Activated CD4-positive, alpha-beta memory T cell treated with anti-CD3 and anti-CD28 coated beads for 36 hours (primary cell): Measurements from ENCODE around the gene RGS9. TPM values are rescaled to one million over a fixed set of nuclear protein-coding genes. Genes with fewer than 3 reads are reported as not detected.

Experiments
- CTCF ChIA-PET: fragments of 350-600 bp; sonication (Branson Sonifier 250); formaldehyde crosslinking; loops from one replicate; lab custom pipeline; 2021; ENCODE audit warnings: antibody characterized with exemption, inconsistent platforms; lab: Charles Lee
- POLR2A ChIA-PET: fragments of 350-600 bp; sonication (Branson Sonifier 250); formaldehyde crosslinking; loops from one replicate; lab custom pipeline; 2021; ENCODE audit warnings: antibody characterized with exemption; lab: Charles Lee
- DNase-seq: peaks from one replicate; pipeline ENCODE4 v3.0.0-alpha.2; 2020
- H3K27ac Mint-ChIP-seq: one replicate; pipeline ENCODE4 v1.8.0; 2021; ENCODE audit warnings: mixed read lengths
- H3K27me3 Mint-ChIP-seq: one replicate; pipeline ENCODE4 v1.8.0; 2021; ENCODE audit warnings: mixed read lengths
- H3K36me3 Mint-ChIP-seq: one replicate; pipeline ENCODE4 v1.8.0; 2021; ENCODE audit warnings: mixed read lengths
- H3K4me1 Mint-ChIP-seq: one replicate; pipeline ENCODE4 v1.8.0; 2021; ENCODE audit warnings: low read depth, mixed read lengths
- H3K4me3 Mint-ChIP-seq: one replicate; pipeline ENCODE4 v1.8.0; 2021; ENCODE audit warnings: mild to moderate bottlenecking, mixed read lengths
- H3K9me3 Mint-ChIP-seq: one replicate; pipeline ENCODE4 v1.8.0; 2021; ENCODE audit warnings: mixed read lengths
- intact Hi-C: fragments of 100-400 bp; cut with micrococcal nuclease; formaldehyde crosslinking; loops from one replicate; pipeline ENCODE4 v1.15.1; 2023
- total RNA-seq, 2 experiments: library from RNA; stranded (reverse); gene quantifications; one replicate each; pipeline ENCODE4 v1.2.3, GENCODE V29; 2021

Gene RGS9
- total RNA-seq, 2 experiments from 2014 or later, result 6.4 to 8.7 TPM

DNA sequence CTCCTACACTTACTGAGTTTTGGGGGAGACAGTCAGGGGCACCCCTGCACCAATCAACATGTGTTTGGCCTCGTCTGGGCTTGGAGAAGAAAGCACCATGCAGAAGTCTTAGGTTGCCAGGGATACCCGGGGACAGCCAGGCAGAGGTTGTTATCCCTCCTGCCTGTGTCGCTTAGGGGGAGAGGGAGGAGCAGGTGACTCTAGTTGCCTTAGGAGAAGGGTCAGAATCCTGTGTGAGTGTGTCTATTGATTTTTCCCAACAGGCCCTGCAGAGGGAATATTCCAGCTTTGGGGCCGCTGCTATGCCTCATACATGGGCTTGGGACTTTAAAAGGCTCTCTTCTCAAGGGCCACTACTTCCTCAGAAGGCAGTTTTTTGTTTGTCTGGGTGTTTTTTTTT is 89.1 kb downstream of the RGS9 start:
- Mint-ChIP-seq H3K36me3 (no peaks in the 10 kb centered on the region), H3K4me3 (no peak overlapping the region), H3K27me3 (peaks cover 15% of the 10 kb centered on the region), H3K4me1 (peaks cover 34% of the 10 kb centered on the region), H3K9me3 (no peaks in the 10 kb centered on the region), H3K27ac (no peak overlapping the region)
- ChIA-PET POLR2A (no interaction called here), CTCF (no interaction called here)
- no peak for DNase-seq
- intact Hi-C loops, result no loop called here

DNA sequence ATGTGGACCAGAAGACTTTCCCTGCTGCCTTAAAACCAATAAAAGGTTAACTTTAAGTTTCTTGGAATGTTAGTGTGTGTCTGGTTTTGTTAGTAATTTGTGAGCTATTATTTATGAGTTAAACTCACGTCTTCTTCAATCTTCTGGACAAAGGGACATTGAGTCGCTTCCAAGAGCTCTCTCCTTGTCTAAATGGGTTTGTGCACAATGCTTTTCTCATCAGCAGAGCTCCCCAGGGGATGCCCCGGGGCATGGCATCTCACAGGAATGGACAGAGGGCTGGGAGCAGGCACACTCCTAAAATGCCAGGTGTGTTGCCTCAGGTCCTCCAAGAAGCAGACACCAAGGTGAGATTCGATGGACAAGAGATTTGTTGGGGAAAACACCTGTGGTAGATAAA is 90.5 kb downstream of the RGS9 start:
- intact Hi-C loops, result no loop called here
- Mint-ChIP-seq H3K36me3 (no peaks in the 10 kb centered on the region), H3K9me3 (no peaks in the 10 kb centered on the region), H3K27ac (no peak overlapping the region), H3K27me3 (peaks cover 15% of the 10 kb centered on the region), H3K4me1 (peaks cover 39% of the 10 kb centered on the region), H3K4me3 (no peak overlapping the region)
- POLR2A ChIA-PET, result no interaction called here
- no peak for DNase-seq
- CTCF ChIA-PET, result no interaction called here

DNA sequence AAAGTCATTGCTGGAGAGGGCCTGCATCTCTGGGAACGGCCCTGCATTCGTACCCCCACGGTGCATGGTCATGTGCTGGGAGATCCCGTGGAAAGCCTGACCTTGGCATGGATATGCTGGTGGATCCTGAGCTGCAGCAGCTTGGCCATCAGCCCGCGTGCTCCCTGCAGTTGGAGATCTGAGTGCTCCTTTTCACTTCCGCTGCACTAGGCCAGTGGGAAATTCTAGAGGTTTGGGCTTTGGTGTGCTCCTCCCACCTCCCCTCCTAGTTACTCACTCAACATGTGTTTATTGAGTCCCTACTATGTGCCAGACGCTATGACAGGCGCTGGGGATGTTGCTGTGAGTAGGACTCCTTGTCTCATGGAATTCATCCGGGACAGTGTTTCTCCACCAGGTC is 91.1 kb downstream of the RGS9 start:
- Mint-ChIP-seq H3K36me3 (no peaks in the 10 kb centered on the region), H3K9me3 (no peaks in the 10 kb centered on the region), H3K27ac (peak overlapping the region; percentile 93), H3K4me1 (peaks cover 39% of the 10 kb centered on the region), H3K27me3 (peaks cover 15% of the 10 kb centered on the region), H3K4me3 (peak overlapping the region; percentile 38)
- DNase-seq, result no peak
- intact Hi-C loops, result no loop called here
- CTCF ChIA-PET, result interaction anchor here (0.6 to 5.5 kb wide), 6 partner anchors 30 to 936 kb away, joined by 3 to 74 read pairs (median 4); no protein-coding TSS in a partner anchor
- POLR2A ChIA-PET, result interaction anchor here (0.6 to 1.5 kb wide), 3 partner anchors 46 to 761 kb away, joined by 4 to 14 read pairs (median 5); no protein-coding TSS in a partner anchor

- intact Hi-C loops, result loop anchor here (1.0 kb wide), 7 partner anchors 33 to 571 kb away; no protein-coding TSS in a partner anchor
- peaks cover 39% of the 10 kb centered on the region for H3K4me1 Mint-ChIP-seq
- CTCF ChIA-PET, result interaction anchor here (0.6 to 5.5 kb wide), 12 partner anchors 31 to 935 kb away, joined by 3 to 74 read pairs (median 4); partner anchors contain the start of gene LRRC37A3
- POLR2A ChIA-PET, result interaction anchor here (0.6 to 1.5 kb wide), 5 partner anchors 47 to 761 kb away, joined by 3 to 14 read pairs (median 5); no protein-coding TSS in a partner anchor
- peak; percentile 76 for DNase-seq
- peak overlapping the region; percentile 93 for H3K27ac Mint-ChIP-seq
- peak overlapping the region; percentile 38 for H3K4me3 Mint-ChIP-seq
- H3K9me3 Mint-ChIP-seq, result no peaks in the 10 kb centered on the region
- peaks cover 15% of the 10 kb centered on the region for H3K27me3 Mint-ChIP-seq
- no peaks in the 10 kb centered on the region for H3K36me3 Mint-ChIP-seq
Measured at GRCh38 chr17:65228734-65229620, 91.8 kb downstream of the RGS9 start.

- DNase-seq, result peak; percentile 24
- ChIA-PET CTCF (interaction anchor here (0.9 to 5.5 kb wide), 9 partner anchors 33 to 935 kb away, joined by 3 to 74 read pairs (median 6); partner anchors contain the start of gene LRRC37A3), POLR2A (interaction anchor here (0.5 to 1.5 kb wide), 5 partner anchors 26 to 427 kb away, joined by 3 to 14 read pairs (median 5); no protein-coding TSS in a partner anchor)
- Mint-ChIP-seq H3K36me3 (no peaks in the 10 kb centered on the region), H3K27ac (peak overlapping the region; percentile 93), H3K27me3 (peaks cover 15% of the 10 kb centered on the region), H3K9me3 (no peaks in the 10 kb centered on the region), H3K4me1 (peaks cover 39% of the 10 kb centered on the region), H3K4me3 (no peak overlapping the region)
- intact Hi-C loops, result loop anchor here (1.0 kb wide), 7 partner anchors 33 to 571 kb away; no protein-coding TSS in a partner anchor
Measured at GRCh38 chr17:65229621-65229995, 92.4 kb downstream of the RGS9 start.

DNA sequence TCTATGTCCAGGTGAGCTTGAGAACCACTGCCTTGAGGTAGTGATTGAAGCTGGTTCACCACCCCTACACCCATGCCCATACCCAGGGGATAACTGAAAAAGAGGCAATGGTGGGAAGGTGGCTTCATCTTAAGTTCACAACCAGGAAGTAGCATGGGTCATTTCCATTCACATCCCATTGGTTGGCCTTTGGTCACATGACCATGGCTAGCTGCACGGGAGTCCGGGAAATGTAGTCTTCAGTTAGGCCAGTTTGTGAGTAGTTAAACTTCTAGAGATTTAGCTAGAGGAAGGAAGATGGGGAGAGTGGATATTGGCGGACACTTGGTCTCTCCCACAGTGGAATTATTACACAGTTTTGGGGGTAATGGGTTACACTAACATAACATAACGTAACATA is 92.9 kb downstream of the RGS9 start:
- H3K4me3 Mint-ChIP-seq, result no peak overlapping the region
- H3K27me3 Mint-ChIP-seq, result peaks cover 15% of the 10 kb centered on the region
- no peaks in the 10 kb centered on the region for H3K9me3 Mint-ChIP-seq
- CTCF ChIA-PET, result interaction anchor here (1.1 to 5.5 kb wide), 7 partner anchors 33 to 934 kb away, joined by 3 to 74 read pairs (median 25); partner anchors contain the start of gene LRRC37A3
- H3K27ac Mint-ChIP-seq, result peak overlapping the region; percentile 93
- no peaks in the 10 kb centered on the region for H3K36me3 Mint-ChIP-seq
- intact Hi-C loops, result loop anchor here (2.0 to 10.0 kb wide), 2 partner anchors 331 to 755 kb away; partner anchors contain the start of gene AXIN2
- peaks cover 40% of the 10 kb centered on the region for H3K4me1 Mint-ChIP-seq
- DNase-seq, result peak; percentile 16
- POLR2A ChIA-PET, result interaction anchor here (0.5 kb wide), 1 partner anchor 27 kb away, joined by 3 read pairs; no protein-coding TSS in a partner anchor

DNA sequence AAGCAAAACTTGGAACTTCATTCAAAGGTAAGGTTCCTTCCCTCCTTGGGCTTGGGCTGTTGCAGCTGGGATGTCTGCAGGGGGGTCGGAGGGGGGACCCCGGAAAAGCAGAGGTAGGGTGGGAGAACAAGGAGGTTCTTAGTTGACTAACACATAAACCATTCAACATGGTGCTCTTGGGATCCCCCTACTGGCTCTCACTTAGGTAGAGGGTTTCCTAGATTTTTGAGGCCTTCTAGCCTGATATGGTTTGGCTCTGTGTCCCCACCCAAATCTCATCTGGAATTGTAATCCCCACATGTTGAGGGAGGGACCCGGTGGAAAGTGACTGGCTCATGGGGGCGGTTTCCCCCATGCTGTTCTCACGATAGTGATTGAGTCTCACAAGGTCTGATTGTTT is 93.9 kb downstream of the RGS9 start:
- POLR2A ChIA-PET, result no interaction called here
- H3K36me3 Mint-ChIP-seq, result no peaks in the 10 kb centered on the region
- no peak overlapping the region for H3K4me3 Mint-ChIP-seq
- peaks cover 41% of the 10 kb centered on the region for H3K4me1 Mint-ChIP-seq
- H3K9me3 Mint-ChIP-seq, result peaks cover 4% of the 10 kb centered on the region
- H3K27me3 Mint-ChIP-seq, result peaks cover 15% of the 10 kb centered on the region
- intact Hi-C loops, result loop anchor here (1.0 to 10.0 kb wide), 5 partner anchors 63 to 934 kb away; partner anchors contain the start of gene AXIN2
- DNase-seq, result no peak
- CTCF ChIA-PET, result interaction anchor here (0.5 to 5.5 kb wide), 25 partner anchors 9 to 933 kb away, joined by 3 to 74 read pairs (median 4); no protein-coding TSS in a partner anchor
- H3K27ac Mint-ChIP-seq, result no peak overlapping the region

DNA sequence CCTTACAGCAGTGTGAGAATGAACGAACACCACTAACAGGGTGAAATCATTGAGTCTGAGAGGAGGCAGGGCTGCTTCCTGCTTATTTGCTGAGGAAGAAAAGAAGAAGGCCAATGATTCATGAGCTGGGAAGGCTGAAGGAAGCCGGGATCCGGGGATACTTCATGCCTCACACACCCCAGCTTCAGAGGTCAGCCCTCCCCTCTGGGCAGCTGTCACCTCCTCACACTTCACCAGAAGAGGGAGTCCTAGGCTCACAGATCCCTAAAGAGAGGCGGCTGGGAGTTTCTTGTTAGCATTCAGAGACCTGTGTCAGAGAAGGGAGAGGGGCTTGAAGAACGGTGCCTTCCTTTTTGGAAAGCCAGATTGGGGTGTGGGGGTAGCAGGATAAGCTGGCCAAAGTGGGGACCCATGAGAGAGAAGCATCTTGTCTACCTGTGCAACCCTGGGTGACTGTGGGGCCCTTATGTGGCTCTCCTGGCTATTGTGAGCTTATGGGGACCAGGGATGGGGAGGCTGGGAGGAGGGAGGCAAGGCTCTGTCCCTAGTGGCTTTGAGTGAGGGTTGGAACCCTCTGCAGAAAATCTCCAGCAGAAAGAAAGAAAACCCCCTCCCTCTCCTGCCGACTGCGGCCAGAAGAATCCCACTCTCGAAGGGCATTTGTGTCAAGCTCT is 94.6 kb downstream of the RGS9 start:
- peaks cover 41% of the 10 kb centered on the region for H3K4me1 Mint-ChIP-seq
- peak; percentile 72 for DNase-seq
- ChIA-PET CTCF (interaction anchor here (0.5 to 5.5 kb wide), 31 partner anchors 10 to 954 kb away, joined by 3 to 74 read pairs (median 4); no protein-coding TSS in a partner anchor), POLR2A (no interaction called here)
- intact Hi-C loops, result loop anchor here (1.0 to 10.0 kb wide), 5 partner anchors 63 to 934 kb away; partner anchors contain the start of gene AXIN2
- no peak overlapping the region for H3K4me3 Mint-ChIP-seq
- peaks cover 12% of the 10 kb centered on the region for H3K27me3 Mint-ChIP-seq
- H3K27ac Mint-ChIP-seq, result no peak overlapping the region
- H3K9me3 Mint-ChIP-seq, result peaks cover 6% of the 10 kb centered on the region
- H3K36me3 Mint-ChIP-seq, result no peaks in the 10 kb centered on the region

DNA sequence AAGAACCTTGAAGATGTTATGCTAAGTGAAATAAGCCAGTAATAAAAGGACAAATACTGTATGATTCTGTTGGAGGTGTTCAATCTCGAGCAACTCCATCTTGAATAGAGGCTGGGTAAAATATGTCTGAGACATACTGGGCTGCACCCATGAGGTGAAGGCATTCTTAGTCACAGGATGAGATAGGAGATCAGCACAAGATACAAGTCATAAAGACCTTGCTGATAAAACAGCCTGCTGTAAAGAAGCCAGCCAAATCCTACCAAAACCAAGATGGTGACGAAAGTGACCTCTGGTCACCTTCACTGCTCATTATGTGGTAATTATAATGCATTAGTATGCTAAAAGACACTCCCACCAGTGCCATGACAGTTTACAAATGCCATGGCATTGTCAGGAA is 98.1 kb downstream of the RGS9 start:
- ChIA-PET CTCF (no interaction called here), POLR2A (no interaction called here)
- peak; percentile 27 for DNase-seq
- H3K4me3 Mint-ChIP-seq, result no peak overlapping the region
- no peaks in the 10 kb centered on the region for H3K36me3 Mint-ChIP-seq
- no peak overlapping the region for H3K27ac Mint-ChIP-seq
- intact Hi-C loops, result loop anchor here (10.0 kb wide), 1 partner anchor 750 kb away; no protein-coding TSS in a partner anchor
- peaks cover 8% of the 10 kb centered on the region for H3K9me3 Mint-ChIP-seq
- peaks cover 13% of the 10 kb centered on the region for H3K4me1 Mint-ChIP-seq
- H3K27me3 Mint-ChIP-seq, result peaks cover 2% of the 10 kb centered on the region

DNA sequence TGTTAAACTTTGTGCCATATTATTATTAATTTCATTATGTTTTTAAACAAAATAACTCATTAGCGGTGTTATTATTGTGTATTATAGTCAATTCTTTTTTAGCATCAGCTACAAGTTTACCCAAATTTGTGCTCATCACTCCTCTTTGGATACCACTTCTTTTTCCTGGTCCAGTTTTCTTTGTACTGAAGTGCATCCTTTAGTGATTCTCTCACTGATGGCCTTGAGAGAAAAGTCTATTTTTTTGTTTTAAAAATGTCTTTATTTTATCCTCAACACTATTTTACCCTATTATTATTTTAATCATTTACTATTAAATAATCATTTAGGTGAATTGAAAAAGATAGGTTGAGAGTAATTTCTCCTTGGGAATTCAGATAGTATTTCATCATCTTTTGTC is 99.2 kb downstream of the RGS9 start:
- intact Hi-C loops, result loop anchor here (10.0 kb wide), 1 partner anchor 748 kb away; no protein-coding TSS in a partner anchor
- peaks cover 8% of the 10 kb centered on the region for H3K9me3 Mint-ChIP-seq
- CTCF ChIA-PET, result no interaction called here
- peaks cover 2% of the 10 kb centered on the region for H3K27me3 Mint-ChIP-seq
- H3K4me1 Mint-ChIP-seq, result peaks cover 7% of the 10 kb centered on the region
- POLR2A ChIA-PET, result no interaction called here
- no peaks in the 10 kb centered on the region for H3K36me3 Mint-ChIP-seq
- no peak overlapping the region for H3K27ac Mint-ChIP-seq
- no peak for DNase-seq
- no peak overlapping the region for H3K4me3 Mint-ChIP-seq

GRCh38 chr17:65243838-65244625 is 106.9 kb downstream of the RGS9 start:
- ChIA-PET POLR2A (no interaction called here), CTCF (interaction anchor here (1.7 kb wide), 1 partner anchor 12 kb away, joined by 5 read pairs; no protein-coding TSS in a partner anchor)
- no peaks in the 10 kb centered on the region for H3K36me3 Mint-ChIP-seq
- no peak overlapping the region for H3K27ac Mint-ChIP-seq
- no peak overlapping the region for H3K4me3 Mint-ChIP-seq
- DNase-seq, result peak; percentile 32
- intact Hi-C loops, result no loop called here
- H3K9me3 Mint-ChIP-seq, result no peaks in the 10 kb centered on the region
- H3K4me1 Mint-ChIP-seq, result peaks cover 8% of the 10 kb centered on the region
- peaks cover 2% of the 10 kb centered on the region for H3K27me3 Mint-ChIP-seq
